ENCODE results near the gene PACSIN3.

DNA sequence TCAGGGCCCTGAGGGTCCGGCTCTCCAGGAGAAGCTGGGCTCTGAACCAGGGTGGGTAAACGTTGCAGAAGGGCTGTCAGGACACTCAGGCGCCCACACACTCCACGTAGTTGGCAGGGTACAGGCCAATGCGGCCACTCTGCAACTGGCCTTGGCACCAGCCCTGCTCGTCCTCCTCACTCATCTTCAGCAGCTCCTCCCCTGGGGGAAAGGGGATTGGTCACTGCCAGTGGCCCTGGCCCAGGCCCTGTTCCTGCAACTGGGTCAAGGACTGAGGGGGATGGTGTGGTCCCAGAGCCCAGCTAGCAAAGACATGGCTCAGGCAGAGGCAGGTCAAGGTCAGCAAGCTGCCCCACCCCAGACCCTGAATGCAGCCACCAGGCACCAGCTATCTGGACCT is 8.4 kb downstream of the PACSIN3 start:
- TF ChIP-seq POLR2A (IDR thresholded peaks at IDR 0.05; ENCODE audit: low read length): no peak
- TF ChIP-seq GATA1 (IDR thresholded peaks at IDR 0.05; ENCODE audit: low read depth, low read length): no peak

Data from erythroblast (primary cell).